ENCODE measurements around the gene SALL3.

GRCh38 chr18:78932281-78932680 lies 47.3 kb upstream of the SALL3 start:
- no peak for TF ChIP-seq POLR2AphosphoS5 (IDR thresholded peaks at IDR 0.05)
- no peak for TF ChIP-seq CTCF (IDR thresholded peaks at IDR 0.05)
- no peak for TF ChIP-seq POLR2A (IDR thresholded peaks at IDR 0.05)
